T1000 (cell line): ENCODE results near the gene SNX33.
"Not testable (repeated sequence)": the region's sequence is repeated elsewhere in the genome, so short reads cannot be mapped to it uniquely, and the experiment has no call there.

Experiments
- DNase-seq: peaks from one replicate; lab custom pipeline; 2025; ENCODE audit warnings: mixed read lengths; lab: John Stamatoyannopoulos, UW

The SNX33 gene

GRCh38 chr15:75661756-75662140, 14.0 kb downstream of the SNX33 start:
- DNase-seq = no peak

GRCh38 chr15:75662823-75663519, 15.3 kb downstream of the SNX33 start:
- no peak for DNase-seq

- DNase-seq = no peak
These were observed 16.3 kb downstream of the SNX33 start for GRCh38 chr15:75663931-75664421.

- peak; percentile 89 for DNase-seq
These were observed 19.2 kb downstream of the SNX33 start for GRCh38 chr15:75666823-75667501.

GRCh38 chr15:75669191-75669878, 21.6 kb downstream of the SNX33 start:
- no peak for DNase-seq

- DNase-seq = no peak
These were observed 22.1 kb downstream of the SNX33 start for GRCh38 chr15:75669879-75670212.

GRCh38 chr15:75671730-75672602, 24.3 kb downstream of the SNX33 start:
- no peak for DNase-seq

GRCh38 chr15:75672646-75673425, 25.1 kb downstream of the SNX33 start:
- peak; percentile 46 for DNase-seq

- peak; percentile 46 for DNase-seq
These were observed 25.9 kb downstream of the SNX33 start for GRCh38 chr15:75673426-75674235.

GRCh38 chr15:75674366-75674765, 26.7 kb downstream of the SNX33 start:
- no peak for DNase-seq

GRCh38 chr15:75675579-75676404, 28.1 kb downstream of the SNX33 start:
- DNase-seq = no peak

- DNase-seq = no peak
These were observed 29.2 kb downstream of the SNX33 start for GRCh38 chr15:75676688-75677464.

- DNase-seq = no peak
These were observed 30.0 kb downstream of the SNX33 start for GRCh38 chr15:75677465-75678323.

GRCh38 chr15:75678324-75678690, 30.6 kb downstream of the SNX33 start:
- not testable (repeated sequence) for DNase-seq

GRCh38 chr15:75680007-75680789, 32.5 kb downstream of the SNX33 start:
- no peak for DNase-seq

- no peak for DNase-seq
These were observed 34.7 kb downstream of the SNX33 start for GRCh38 chr15:75682181-75683135.
